ENCODE measurements around the gene UST.

The UST gene

DNA sequence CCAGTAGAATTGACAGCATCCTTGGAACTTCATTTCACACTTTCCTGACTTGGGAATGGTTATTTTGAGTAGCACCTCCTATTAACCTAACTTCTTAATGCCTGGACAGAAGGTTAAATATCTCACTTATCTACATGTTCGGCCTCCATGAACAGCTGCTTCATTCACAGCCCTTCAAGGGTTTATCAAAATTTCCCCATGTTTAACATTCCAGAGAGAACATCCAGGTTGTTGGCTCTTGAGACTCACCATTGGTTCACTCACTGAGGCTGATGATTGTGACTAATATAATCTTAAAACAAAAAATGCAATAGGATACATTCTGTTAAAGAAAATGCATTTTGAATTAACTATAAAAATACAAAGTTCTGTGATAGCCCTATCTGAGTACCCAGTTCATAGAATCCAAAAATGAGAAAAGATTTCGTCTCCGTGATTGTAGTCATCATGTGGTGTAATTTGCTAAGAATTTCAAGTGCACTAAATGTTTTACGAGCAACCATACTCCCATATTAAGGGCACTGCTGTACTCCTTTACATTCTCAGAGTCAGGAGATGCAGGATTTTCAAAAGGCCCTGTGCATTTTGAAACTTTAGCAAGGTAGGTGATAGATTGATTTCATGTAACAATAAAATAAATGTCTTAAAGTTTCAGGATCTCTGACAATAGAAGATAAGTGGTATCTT, 310.1 kb downstream of the UST start:
- DNase-seq (ENCODE audit: low spot score) (no peak), FAIRE-seq (no peak)

DNA sequence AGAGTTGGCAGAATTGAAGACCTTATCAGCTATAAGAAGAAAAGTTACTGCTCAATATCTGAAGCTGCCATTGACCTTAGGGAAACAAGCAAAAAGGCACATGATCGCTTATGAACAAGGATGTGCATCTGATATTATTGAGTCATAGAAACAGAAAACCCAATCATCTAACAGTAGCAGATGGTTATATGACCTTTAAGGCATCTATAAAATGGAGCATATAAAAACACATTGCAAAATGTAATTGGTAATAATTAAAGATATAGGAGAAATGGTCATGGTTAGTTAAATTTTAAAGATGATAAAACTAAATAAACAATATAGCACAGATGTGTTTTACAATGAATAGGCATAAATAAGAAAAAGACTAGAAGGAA, 310.6 kb downstream of the UST start:
- FAIRE-seq = no peak

DNA sequence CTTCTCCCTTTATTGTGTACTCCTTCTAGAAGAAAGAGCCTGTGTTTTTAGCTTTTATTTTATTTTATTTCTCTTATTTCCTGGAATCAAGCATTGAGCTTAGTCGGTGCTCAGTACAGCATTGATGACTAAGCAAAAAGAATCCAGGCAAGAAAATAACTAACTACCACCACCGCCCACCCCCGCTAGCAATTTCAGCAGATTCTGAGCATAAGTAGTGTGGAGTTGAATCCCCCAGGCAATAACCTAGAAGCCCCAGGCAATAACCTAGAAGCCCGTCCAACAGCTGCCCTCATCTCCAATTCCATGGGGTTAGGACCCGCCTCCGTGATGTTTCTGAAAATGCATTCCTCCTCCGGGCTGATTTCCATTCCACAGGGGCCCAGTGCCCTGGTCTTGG, 312.7 kb downstream of the UST start:
- FAIRE-seq (no peak), DNase-seq (ENCODE audit: low spot score) (no peak)

More for the DNA sequence above, 310.6 kb downstream of the UST start:
- DNase-seq (ENCODE audit: low spot score) = no peak

DNA sequence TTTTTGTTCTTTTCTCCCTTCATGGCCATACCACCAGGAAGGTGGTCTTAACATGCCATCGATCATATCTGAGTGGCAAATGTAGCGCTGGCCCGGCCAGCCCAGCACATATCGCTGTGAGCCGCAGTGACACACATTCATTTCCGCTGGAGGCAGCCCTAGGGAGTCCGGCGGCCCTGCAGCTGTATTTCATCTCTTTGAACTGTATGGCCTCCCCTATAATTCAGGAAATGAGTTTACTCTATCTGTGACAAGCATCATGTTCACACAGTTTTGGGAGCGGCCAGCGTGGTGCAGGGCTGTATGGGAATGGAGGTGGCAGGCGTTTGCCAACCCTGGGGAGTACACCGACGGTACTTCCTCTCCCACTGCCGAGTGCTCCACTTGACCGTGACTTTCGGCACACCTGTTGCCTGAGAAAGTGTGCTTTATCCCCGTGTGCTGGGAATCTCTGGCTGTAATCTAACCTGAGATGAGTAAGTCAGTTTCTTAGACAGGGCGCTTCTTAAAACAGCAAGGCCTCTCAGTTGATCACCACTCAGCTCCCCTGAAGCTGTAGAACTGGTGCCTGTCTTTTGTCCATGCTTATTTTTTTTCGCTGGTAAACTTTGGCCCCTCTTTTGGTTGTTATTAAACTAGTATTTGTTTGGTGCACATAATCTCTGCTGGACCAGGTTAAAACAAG, 313.6 kb downstream of the UST start:
- DNase-seq (ENCODE audit: low spot score) = no peak
- FAIRE-seq = no peak

DNA sequence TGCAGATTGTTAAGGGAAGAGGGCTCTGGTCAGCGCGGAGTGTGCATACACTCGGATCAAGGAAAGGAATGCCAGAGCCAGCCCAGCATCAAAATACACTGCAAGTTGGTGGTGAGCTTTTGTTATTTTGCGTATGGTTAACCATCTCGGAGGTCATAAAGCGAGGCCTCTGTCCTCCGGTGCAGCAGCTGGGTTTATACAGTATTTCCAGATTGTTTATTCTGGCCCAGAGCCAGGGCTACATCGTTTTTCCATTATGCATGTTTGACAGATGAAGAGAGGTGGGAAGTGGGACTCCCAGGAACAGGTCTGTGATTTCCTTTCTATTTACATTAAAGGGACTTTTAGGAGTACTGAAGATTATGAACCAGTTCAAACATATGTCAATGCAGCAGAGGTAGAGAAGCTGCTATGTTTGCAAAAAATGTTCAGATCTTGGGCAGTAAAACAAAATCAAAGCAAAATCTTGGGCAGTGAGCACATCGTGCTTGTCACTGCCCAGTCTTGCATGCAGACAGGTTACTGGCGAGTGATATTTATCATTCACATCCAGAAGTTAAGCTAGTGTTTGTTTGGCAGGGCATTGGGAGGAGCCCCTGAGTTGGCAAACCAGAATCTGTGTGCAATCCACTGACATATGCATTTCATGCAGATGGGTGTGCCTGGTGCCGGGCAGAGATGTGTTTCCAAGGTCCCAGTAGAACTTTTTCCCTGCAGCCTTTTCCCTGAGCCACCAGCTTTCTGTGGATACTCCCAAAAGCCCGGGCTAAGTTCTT, 314.3 kb downstream of the UST start:
- peak; percentile 59 for DNase-seq (ENCODE audit: low spot score)
- no peak for FAIRE-seq

DNA sequence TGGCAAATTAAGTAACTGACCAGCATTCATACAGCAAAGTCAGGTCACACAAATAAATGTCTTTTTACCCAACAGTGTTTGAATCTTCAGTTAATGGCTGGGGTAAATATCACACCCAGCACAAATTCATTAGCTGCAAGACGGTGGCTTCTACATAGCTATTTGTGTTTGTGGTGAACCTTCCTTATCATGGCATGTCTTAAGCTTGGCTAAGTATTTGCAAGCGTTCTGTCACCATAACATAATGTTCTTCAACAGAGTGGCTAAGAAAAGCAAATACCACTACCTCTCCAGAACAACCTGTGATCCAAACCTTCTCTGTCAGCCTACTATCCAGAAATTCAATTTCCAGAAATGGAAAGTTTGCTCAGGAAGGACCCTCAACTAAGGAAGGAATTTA, 315.1 kb downstream of the UST start:
- no peak for FAIRE-seq
- DNase-seq (ENCODE audit: low spot score) = no peak

DNA sequence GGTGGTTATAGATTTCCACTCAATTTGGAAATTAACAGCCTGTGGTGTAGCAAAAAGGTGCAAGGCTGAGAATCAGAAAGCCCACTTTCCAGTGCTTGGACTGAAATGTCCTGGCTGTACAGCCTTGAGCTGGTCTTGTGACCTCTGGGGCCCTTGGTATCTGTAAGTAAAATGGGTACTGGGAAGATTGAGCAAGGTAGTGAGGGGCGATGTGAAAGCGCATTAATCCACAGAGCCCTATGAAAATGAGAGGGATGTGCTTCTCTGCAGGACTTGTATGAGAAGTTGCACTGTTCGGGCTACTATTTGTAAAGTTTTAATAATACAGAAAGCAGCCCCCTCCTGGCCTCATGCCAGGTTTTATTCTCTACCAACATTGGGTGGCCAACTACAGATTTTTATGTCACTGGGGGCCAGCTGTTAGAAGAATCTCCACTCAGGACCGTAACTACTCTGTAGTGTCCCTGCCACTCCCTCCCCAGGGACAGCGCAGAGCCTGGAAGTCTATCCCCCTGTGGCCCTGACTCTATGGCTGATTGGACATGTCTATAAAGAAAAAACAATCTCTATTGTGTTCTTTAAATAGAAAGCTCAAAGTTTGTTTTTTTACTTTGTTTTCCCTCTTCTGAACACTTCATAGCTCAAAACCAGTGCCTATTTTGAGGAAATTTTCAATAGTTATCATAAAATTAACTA, 316.0 kb downstream of the UST start:
- FAIRE-seq (no peak), DNase-seq (ENCODE audit: low spot score) (no peak)

DNA sequence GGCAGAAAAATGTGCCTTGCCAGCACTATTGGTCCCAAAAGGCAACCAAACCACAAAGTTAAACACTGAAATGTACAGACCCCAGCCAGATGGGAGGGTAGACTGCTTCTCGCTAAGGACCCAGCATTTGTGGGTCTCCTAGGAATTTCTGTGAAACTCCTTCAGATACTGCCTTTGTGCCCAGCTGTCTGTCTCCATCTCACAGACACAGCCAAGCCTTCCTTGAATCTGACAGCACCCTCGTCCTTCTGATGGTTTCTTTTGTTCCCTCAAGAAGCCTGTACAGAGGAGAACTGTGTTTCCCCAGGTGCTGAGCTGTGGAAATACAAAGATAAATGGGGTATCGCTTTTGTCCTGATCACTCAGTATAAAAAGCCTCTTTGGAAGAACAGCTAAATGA, 316.6 kb downstream of the UST start:
- DNase-seq (ENCODE audit: low spot score) (no peak), FAIRE-seq (no peak)

DNA sequence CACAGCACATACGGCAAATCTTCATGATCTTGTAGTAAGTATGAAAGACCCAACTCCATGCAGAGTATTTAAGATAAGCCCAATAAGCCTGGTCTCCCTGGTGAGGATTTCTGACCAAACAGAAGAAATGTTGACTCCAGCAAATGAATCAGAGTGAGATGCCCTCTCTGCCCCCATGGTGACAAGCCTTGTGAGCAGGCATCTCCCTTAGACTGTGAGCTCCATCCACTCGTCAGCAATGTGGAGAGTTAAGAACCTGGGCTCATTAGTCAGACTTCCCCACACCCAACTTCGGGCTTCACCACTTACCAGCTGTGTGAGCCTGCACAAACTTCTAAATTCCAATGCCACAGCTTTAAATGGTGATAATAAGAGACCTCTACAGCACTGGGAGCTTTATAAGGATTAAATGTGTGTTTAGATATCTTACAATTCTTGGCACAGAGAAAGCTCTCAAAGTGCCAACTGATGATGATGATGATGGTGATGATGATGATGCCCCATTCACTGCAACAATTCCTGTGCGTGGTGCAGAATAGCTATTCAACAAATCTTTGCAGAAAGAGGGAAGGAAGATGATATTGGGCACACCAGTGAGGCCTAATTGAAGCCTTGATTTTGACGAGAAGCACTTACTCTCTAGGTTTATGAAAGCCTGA, 317.3 kb downstream of the UST start:
- FAIRE-seq = no peak
- DNase-seq (ENCODE audit: low spot score) = no peak

DNA sequence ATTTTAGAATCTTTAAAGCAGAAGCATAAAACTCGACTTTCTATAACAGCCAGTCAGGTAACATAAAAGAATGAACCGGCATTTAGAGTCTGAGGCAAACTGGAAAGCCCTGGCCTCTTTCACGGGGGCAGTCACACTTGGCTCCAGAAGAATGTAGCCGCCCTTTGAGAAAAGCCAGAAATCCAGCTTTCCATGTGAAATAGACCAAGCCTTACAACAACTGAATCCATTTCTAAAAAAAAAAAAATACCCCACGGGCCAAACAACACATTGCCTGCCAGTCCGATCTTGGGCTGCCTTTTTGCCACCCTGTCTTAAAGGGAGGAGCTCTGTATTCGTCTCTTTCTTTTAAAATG, 317.8 kb downstream of the UST start:
- DNase-seq (ENCODE audit: low spot score) = no peak
- no peak for FAIRE-seq

DNA sequence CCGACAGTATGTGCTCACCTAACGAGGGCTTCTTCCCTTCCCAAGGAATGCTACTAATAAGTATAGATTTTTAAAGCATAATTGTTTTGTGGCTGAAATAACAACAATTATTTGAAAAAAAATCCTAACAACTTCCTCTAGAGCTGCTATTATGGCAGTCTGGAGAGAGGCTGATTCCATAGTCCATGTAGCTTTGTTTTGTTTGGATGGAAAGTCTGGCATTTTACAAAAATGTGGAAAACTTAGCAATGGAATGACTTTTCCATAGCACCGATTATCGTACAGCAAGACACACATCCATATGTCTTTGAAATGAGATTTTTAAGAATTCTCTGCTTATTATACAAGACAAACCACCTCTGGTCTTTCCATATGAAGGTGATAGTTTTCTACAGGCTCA, 318.3 kb downstream of the UST start:
- no peak for FAIRE-seq
- DNase-seq (ENCODE audit: low spot score) = no peak

DNA sequence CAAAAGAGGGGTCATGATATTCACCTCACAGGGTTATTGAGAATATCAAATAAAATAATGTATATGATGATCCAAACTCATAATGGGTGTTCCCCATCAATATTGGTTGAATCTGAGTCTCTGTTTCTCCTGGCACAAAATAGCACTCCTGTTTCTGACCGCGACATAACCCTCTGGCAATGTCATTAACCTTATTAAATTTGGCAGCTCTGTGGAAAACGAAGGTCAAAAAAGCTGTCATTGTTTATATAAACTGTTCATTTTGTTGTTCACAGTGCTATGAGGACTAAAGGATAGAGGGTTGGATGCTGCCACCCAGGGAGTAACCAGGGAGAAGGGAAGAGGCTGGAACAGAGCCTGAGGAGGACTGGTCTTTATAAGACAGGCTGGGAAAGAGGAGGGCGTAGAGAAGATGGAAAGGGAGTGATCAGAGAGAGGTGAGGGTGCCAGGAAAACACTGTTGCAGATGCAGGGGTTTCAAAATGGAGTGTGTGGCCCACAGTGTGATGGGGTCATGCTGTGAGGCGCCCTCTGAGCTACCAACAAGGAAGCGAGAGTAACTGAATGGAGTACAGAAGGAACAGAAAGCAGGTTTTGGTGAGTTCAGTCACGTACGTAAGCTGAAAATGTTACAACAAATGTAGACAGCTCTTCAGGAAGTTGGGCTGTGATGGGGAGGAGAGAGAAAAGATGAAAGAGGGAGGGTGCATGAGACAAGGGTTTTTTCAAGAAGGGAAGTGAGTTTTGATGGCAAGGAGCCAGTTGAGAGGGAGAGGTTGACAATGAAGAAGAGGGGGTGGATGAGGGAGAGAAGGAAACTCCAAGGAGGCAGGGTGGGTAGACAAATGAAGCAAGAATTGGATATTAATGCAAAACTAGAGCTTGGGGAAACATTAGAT, 319.1 kb downstream of the UST start:
- DNase-seq (ENCODE audit: low spot score) = no peak
- FAIRE-seq = no peak

DNA sequence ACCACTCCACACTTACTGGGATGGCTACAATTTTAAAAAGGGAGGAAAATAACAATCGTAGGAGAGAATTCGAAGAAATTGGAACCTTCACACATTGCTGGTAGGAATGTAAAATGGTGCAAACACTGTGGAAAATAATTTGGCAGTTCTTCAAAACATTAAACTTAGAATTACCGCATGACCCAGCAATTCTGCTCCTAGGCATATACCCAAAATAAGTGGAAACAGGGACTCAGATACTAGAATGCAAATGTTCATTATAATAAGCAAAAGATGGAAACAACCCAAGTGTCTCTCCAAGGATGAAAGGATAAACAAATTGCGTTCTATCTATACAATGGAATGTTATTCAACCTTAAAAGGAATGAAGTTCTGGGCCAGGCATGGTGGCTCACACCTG, 325.2 kb downstream of the UST start:
- FAIRE-seq (no peak), DNase-seq (ENCODE audit: low spot score) (no peak)

DNA sequence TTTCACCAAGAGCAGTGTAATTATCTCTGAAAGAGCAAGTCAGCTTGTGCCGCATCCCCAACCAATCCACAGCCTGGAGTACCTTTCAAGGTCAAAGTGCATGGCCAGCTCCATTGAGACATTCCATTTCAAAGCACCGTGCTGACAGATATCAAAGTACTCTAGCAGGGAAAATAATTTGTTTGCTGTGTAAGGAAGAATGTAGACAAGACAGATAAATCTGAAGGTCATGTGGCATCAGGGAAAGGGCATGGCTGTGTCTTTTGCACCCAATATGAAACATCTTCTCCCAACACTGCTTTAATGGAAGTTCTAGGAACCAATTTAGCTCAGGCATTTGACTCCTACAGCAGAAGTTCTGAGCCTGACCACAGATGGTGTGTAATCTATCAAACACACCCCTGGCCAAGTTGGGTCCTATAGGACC, 328.0 kb downstream of the UST start:
- FAIRE-seq = no peak
- no peak for DNase-seq (ENCODE audit: low spot score)

DNA sequence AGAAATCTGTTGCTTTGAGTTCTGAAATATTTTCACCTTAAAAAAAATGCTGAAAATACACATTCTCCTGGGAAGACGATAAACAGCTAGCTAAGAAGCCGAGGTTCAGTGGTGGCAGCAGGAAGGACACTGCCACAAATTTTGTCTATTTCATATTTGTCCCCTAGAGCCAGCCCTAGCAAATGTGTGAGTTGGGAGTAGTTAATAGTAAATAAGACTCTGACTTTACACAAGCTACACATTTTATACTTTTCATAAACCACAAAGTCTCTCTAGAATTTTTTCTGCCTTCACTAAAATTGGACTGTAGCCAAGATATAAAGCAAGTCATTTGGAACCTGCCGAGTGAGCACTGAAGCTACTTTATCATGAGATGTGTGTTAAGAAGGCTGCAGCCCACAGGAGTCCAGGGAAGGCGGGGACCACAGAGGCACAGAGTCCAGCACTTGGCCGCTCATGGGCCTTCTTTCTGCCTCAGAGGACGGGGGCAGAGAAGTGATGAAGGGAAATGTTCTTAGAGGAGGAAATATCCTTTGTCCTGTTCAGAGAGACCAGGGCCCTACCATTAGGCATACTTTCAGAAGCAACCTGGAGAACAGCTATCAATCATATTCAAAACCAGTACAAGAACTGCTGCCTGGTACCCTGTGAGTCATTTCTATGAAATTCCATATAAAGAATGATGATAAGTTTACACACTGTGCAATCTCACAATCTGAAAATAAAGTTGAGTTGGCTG, 329.0 kb downstream of the UST start:
- FAIRE-seq (no peak), DNase-seq (ENCODE audit: low spot score) (no peak)

DNA sequence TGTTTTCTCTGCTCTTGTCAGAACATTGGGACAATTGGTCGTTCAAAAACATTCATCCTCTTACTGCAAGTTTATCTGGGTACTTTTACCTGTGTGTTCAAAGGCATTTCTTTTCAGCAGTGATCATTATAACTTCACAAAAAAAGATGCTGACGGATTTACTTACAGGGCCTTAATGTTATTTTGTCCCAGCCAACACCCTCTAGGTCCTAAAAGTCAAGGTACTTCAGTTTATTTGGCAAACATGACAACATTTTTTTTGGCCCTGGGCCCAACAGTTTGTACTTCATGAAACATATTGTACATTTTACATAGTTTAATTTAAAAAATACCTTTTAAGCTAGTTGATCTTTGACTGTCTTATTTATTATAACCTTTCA, 329.5 kb downstream of the UST start:
- FAIRE-seq = no peak
- no peak for DNase-seq (ENCODE audit: low spot score)

DNA sequence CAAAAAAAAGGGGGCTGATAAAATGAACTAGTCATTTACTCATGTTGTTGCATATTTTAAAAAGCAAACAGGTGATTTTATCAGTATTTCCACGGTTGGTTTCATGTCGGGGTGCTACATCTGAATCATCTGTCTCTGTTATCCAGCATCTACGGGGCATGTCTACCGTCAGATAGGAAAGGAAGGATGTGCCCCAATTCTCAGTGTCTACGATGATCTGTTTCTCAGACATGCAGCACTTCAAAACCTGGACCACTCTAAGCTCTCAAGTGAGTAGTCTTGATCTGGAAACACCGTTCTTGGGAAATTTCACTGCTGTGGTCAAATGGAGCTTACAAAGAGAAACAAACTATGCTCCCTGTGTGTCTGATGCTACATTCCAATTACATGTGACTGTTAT, 330.4 kb downstream of the UST start:
- DNase-seq (ENCODE audit: low spot score) (no peak), FAIRE-seq (no peak)

DNA sequence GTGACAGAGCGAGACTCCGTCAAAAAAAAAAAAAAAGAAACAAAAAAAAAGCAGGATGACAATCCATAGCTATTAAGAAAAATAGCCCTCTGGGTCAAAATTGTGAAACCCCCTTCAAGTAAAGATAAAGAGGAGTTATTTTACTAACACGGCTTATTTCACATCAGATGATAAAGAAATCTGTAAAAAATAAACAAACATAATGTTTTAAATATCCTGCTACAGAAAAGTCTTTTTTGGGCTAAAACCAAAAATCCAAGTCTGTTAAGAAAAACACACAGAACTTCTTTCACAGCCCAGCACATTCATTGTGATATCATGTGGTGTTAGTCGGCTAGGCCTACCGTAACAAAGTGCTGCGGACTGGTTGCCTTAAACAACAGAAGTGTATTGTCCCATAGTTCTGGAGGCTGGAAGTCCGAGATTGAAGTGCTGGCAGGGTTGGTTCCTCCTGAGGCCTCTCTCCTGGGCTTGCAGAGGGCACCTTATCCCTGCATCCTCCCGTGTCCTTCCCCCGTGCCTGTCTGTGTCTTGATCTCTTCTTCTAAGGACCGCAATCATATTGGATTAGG, 331.5 kb downstream of the UST start:
- DNase-seq (ENCODE audit: low spot score) (no peak), FAIRE-seq (no peak)

DNA sequence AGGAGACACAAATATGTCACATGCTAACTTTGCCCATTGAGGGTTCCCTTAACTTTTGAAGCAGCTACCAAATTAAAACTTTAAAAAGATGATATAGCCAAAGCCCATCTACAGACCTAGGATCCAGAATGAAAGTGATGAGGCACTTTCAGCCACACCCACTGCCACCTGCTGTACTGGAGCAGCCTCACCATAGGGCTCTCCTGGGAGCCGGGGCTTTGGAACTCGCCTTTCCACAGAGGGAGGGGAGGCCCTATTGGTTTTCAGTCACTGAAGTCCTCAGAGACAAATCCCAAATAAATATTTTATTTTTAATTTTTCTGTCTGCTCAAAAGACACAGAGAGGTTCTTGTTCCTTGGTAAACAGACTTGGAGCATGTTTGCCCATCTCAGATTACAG, 332.6 kb downstream of the UST start:
- FAIRE-seq (no peak), DNase-seq (ENCODE audit: low spot score) (no peak)

All from urothelium cell line (cell line).